Sigmoid colon (tissue), 4 donors: Measurements from ENCODE around the gene IGSF6.

ENCODE experiments used
- POLR2AphosphoS5 ChIP-seq, 4 donors: sonication (generic); formaldehyde crosslinking; IDR thresholded peaks; one replicate each; pipeline ENCODE4 v1.6.1; 2017; ENCODE audit warnings: antibody characterized with exemption in 4 of 4
- TF ChIP-seq, protein P1 (sequence below), 4 experiments: fragments of 450-650 bp in 3 of 4; fragments of 200-600 bp in 1 of 4; IDR thresholded peaks; one replicate each; pipeline ENCODE4 v1.5.1; 2016 to 2019; ENCODE audit warnings: antibody characterized with exemption in 4 of 4, mild to moderate bottlenecking in 3 of 4, moderate library complexity in 2 of 4

DNA sequence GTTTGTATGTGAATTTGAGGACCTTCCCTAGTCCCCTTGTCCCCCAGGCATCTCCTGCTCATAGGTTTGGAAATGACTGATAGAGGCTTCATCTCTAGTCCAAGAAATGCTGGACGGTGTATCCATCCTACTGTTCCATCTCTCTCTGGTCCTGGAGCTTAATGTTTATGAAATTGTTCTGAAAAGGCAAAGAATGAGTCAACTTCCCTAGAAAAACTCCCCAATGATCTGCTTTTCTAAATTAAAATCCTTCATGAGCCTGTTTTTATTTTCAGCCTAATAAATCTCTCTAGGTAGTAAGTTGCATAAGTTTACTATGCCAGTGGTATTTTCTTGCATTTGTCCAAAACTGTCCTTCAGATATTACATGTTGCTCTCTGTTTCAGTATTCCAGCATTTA lies 2.1 kb upstream of the IGSF6 start:
- TF ChIP-seq, protein P1, sequence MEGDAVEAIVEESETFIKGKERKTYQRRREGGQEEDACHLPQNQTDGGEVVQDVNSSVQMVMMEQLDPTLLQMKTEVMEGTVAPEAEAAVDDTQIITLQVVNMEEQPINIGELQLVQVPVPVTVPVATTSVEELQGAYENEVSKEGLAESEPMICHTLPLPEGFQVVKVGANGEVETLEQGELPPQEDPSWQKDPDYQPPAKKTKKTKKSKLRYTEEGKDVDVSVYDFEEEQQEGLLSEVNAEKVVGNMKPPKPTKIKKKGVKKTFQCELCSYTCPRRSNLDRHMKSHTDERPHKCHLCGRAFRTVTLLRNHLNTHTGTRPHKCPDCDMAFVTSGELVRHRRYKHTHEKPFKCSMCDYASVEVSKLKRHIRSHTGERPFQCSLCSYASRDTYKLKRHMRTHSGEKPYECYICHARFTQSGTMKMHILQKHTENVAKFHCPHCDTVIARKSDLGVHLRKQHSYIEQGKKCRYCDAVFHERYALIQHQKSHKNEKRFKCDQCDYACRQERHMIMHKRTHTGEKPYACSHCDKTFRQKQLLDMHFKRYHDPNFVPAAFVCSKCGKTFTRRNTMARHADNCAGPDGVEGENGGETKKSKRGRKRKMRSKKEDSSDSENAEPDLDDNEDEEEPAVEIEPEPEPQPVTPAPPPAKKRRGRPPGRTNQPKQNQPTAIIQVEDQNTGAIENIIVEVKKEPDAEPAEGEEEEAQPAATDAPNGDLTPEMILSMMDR (IDR thresholded peaks at IDR 0.05), result no peak
- no peak for TF ChIP-seq POLR2AphosphoS5 (IDR thresholded peaks at IDR 0.05)
